ENCODE data around the gene TAC3. TPM values are rescaled to one million over a fixed set of nuclear protein-coding genes. Genes with fewer than 3 reads are reported as not detected.

Gene TAC3
- total RNA-seq, 1 donor from 2014 or later = 0.52 TPM

DNA sequence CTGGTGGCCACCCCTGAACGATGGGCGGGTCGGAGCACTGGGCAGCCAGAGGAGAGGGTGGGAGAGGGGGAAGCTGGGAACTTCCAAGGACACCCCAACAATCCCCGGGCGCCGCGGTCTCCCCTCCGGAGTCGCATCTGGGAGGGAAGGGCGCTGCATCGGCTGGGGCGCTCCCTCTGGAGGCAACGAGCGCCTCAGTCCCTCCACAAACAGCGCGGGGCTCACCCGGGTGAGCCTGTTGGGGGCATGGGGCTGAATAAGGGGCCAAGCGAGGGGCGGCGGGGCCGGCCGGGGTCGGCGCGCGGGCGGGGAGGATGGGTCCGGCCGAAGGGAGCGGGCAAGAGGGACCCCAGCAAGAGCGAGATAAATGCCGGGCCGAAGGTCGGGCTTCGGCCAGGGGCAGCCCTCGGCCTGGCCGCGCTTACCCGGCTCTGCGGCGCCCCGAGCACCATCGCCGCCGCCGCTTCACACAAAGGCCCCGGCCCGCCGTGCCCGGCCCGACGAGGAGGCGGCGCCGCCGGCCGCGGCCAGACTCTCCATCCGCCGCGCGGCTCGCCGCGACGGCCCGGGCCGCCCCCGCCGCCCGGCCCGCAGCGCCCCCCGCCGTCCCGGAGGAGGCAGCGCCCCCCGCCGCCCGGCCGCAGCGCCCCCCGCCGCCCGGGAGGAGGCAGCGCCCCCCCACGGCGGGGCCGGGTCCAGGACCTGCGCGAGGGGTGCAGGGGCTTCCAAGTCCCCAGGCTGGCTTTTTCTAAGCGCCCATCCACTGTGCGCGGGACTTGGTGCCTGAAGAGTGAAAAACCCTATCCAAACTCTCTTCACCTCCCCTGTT, 10.1 kb downstream of the TAC3 start, which contains the start of gene ZBTB39:
Gene ZBTB39, minus strand, starts transcription at position 567 of the 829 bp plus-strand sequence. CDS start 1,629 bp downstream, outside the sequence.
- peak; percentile 23 for DNase-seq (ENCODE audit: low spot score)

DNA sequence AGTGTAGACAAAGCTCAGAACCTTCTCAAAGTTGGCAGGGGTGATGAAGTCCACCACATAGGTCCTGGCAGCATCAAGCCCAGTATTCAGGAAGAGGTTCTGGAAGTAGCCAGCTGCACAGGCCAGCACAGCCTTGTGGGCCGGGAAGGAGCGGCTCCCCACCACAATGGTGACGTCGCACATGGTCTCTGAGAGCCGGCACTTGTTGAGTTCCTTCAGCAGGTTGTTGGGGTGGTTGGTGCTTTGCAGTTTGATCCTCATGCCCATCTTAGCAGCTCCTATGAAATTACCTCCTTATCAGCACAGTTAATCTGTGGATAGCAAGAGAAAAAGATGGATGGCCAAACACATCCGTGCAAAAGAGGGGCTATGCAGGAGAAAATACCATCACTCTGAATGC, 11.7 kb downstream of the TAC3 start:
- no peak for DNase-seq (ENCODE audit: low spot score)

DNA sequence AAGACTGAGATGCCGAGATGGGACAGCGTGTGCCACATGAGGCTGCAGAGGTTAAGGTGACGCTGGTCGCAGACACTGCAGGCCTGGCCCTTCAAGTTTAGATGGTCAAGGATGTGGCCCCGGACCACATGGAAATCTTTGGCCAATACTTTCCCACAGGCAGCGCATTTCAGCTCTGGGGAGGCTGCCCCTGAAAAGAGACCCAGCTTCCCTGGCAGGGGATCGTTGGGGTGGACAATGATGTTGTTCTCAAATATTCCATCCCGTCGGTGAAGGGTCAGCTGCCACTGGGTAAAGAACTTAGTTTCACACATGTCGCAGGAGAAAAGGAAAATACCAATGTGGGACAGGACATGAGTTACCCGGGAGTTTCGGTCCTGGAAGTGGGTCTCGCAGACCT, 12.9 kb downstream of the TAC3 start:
- no peak for DNase-seq (ENCODE audit: low spot score)

DNA sequence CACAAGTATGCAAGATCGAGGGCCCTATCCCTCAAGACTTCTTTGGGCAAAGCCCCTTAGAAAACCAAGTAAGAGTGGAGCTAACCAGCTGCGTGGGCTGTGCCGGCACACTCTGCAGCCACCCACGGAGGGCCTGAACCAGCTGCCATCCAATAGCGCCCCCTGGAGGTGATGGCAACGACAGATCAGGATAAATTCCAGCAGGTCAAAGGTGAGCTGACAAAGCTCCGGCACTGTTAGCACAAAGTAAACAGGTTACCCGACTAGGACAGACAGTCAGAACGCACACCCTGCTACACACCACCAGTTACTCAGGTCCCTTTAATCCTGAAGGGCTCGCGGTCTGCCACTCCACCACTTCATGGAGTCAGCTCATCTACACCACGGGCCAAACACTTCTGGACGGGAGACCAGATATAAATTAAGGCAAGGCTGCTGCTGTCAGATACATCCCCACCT, 14.9 kb downstream of the TAC3 start:
- peak; percentile 68 for DNase-seq (ENCODE audit: low spot score)

DNA sequence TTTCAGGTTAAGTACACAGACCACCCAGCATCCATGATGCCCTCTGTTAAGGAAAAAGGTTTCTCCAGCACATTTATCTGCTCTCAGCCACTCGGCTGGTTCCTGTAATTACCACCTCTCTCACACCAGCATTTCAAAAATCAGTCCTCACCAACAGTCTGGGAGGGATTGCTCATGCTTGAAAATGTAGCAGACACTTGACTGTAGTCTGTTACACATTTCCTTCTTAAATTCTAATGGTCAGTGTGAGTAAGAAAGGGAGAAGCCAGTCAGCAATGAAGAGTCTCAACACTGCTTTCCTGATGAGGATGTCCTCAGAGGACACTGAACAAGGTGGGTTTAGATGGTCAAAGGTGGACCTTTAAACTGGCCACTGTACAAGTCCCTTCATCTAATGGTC, 15.9 kb downstream of the TAC3 start:
- no peak for DNase-seq (ENCODE audit: low spot score)

DNA sequence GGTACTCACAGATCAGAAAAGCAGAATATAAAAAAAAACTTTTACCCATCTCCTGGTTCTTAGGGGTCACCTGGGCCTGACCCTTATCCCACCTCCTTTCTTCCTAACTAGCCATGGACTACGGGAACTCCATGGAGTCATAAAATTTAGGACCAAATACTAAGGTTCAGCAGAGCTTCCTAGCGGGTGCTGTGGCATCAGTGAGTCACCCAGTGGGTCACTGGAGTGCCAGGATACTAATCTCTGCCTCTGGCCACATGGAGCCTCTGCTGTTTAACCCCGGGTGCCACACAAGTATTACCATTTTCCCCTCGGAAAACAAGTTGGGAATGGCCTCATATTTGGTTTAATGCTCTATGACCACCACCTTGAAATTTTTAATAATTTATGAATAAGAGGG, 16.9 kb downstream of the TAC3 start:
- DNase-seq (ENCODE audit: low spot score) = no peak

DNA sequence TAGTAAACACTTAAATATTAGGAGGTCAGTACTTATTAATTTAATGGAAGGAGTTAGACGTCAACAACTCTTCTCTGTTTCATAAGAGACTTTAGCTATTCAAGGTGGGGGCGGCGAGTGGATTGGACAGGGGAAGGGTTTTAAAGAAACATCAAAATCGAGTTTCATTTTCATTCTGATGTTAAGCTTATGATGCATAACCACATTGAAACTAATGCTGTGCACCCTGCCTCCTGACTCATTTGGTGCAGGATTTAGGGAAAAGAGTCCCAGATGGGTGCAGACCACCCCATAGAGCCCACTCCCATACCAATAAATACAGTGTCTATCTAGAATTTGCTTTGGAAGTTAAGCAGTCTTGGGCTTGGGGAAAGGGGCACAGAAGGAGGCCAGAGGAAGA, 17.3 kb downstream of the TAC3 start:
- DNase-seq (ENCODE audit: low spot score) = no peak

DNA sequence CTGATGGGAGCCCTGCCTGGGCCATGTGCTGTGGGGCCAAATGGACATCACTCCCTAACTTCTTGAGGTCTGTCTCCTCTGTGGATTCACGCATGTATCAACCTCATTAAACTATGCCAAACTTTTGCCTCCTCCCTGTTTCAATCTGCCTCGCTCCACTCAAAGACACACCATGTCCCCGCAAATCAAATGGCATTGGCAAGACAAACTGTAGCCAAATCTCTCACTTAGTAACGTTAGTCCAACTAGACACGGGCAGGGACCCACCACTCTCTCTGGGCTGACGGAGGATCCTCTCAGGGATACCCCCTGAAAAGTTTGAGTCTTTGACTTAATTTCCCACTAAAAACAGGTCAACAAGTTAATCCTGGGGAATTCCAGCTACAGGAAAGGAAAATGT, 18.0 kb downstream of the TAC3 start:
- no peak for DNase-seq (ENCODE audit: low spot score)

DNA sequence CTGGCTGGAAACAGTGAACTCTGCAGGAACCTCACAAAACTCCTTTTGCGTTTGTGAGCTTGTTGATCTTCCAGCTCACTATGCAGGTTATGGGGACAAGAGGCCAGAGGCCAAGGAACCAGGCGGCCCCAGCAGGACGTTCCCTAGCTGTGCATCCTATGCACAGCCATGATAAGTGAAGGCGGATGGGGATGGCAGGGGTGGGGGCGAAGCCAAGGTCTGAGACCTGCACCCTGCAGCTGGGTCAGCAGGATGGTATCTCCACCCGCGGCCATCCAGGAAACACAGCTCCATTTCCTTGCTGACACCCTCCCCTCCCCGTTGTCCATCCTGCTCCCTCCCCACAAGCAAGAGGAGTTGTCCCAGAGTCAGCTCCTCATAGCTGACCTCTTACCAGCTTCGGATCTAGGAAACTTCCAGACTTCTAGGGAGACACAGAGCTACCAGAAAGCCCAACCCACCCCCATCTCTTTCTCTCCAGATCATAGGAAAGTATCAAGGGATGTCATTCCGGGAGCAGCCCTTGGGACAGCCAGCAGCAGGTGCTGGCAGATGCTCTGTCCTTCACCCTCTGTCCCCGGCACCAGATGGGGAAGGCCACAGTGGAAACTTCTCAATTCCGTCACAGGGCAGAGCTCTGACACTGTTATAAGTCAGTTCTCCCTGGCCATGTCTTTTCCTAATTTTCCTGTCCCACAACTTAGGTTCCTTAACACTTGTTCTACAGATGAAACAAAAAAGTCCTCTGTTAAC, 19.4 kb downstream of the TAC3 start:
- no peak for DNase-seq (ENCODE audit: low spot score)

DNA sequence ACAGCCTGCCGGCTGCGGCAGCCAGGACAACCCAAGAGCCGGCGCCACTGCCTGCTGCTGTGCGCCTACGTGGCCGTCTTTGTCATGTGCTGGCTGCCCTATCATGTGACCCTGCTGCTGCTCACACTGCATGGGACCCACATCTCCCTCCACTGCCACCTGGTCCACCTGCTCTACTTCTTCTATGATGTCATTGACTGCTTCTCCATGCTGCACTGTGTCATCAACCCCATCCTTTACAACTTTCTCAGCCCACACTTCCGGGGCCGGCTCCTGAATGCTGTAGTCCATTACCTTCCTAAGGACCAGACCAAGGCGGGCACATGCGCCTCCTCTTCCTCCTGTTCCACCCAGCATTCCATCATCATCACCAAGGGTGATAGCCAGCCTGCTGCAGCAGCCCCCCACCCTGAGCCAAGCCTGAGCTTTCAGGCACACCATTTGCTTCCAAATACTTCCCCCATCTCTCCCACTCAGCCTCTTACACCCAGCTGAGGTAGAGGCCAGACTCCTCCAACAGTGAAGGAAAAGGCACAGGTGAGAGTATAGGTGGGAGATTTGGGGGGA, 20.3 kb downstream of the TAC3 start:
- DNase-seq (ENCODE audit: low spot score) = no peak

DNA sequence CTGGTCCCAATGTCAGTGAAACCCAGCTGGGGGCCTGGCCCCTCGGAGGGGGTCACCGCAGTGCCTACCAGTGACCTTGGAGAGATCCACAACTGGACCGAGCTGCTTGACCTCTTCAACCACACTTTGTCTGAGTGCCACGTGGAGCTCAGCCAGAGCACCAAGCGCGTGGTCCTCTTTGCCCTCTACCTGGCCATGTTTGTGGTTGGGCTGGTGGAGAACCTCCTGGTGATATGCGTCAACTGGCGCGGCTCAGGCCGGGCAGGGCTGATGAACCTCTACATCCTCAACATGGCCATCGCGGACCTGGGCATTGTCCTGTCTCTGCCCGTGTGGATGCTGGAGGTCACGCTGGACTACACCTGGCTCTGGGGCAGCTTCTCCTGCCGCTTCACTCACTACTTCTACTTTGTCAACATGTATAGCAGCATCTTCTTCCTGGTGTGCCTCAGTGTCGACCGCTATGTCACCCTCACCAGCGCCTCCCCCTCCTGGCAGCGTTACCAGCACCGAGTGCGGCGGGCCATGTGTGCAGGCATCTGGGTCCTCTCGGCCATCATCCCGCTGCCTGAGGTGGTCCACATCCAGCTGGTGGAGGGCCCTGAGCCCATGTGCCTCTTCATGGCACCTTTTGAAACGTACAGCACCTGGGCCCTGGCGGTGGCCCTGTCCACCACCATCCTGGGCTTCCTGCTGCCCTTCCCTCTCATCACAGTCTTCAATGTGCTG, 21.0 kb downstream of the TAC3 start:
- no peak for DNase-seq (ENCODE audit: low spot score)

DNA sequence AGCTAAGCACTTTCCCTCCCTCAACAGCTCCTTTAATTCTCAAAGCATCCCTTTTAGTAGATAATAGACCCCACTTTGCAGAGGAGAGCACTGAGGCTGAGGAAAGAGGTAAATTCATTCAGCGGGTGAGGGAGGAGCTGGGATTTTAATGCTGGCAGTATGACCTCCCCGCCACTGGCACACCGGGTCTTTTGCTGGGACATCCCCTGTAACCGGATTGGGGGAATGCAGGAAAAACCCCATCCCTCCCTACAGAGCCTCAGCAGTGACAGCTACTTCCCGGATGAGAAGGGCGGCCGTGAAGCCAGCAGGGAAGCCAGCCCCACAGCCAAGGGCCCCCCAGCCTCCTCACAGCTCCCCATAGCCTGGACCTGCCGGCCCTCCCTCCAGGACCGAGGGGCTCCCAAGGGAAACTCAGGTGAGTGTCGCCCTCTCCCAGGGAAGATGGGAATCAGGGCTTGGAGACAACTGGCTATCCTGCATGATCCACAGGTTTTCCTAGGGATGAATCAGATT, 22.0 kb downstream of the TAC3 start:
- no peak for DNase-seq (ENCODE audit: low spot score)

DNA sequence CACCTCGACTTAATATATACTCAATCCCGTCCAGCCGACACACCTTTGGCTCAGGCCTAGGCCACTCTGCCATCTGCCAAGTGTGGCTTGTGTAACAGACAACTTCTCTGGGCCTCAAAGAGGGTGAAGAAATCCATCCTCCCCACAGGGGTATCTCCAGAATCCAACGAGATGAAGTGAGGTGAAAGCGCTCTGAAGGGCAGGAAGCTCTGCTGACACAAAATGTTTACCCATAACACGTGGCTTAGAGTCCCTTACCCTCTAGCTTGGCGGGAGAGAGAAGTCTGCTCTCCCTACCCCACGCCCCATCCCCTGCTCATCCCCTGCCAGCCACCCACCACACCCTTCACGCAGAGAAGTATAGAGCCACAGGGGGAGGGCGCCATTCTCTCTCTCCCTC, 23.0 kb downstream of the TAC3 start:
- DNase-seq (ENCODE audit: low spot score) = no peak

DNA sequence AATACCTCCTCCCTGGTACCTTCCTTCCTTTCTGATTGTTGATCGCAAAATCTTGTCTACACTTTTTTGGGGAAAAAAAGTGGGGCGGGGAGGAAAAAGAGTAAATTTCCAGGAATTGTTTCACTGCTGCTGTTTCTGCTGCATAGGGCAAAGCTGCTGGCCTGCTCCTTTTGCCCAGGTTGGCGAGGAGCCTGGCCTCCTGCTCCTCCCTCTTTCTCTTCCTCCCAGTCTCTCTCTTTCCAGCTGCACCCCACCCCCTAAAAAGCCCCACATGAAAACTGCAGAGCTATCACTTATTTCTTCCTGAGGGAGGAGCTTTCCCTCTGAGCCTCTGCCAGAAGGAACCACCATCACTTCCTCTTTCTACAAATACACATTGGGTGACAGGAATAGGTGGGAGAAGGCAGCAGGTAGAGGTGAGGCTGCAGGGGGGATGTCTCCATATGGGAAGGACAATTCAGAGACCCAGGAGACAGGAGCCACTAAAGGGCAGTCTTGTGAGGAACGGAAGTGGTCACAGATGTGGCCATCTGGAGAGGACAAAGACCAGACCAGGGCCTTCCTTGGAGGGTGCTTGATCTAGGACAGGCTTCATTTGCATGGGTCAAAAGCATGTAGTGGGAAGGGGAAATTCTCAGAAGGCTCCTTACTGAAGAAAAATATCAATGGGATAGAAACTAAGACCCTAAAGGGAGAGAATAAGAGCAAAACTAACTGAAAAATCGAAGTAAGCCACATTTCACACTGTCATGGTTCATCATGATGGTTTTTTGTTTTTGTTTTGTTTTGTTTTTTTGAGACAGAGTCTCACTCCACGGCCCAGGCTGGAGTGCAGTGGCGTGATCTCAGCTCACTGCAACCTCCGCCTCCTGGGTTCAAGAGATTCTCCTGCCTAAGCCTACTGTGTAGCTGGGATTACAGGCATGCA, 24.7 kb downstream of the TAC3 start:
- peak; percentile 51 for DNase-seq (ENCODE audit: low spot score)

DNA sequence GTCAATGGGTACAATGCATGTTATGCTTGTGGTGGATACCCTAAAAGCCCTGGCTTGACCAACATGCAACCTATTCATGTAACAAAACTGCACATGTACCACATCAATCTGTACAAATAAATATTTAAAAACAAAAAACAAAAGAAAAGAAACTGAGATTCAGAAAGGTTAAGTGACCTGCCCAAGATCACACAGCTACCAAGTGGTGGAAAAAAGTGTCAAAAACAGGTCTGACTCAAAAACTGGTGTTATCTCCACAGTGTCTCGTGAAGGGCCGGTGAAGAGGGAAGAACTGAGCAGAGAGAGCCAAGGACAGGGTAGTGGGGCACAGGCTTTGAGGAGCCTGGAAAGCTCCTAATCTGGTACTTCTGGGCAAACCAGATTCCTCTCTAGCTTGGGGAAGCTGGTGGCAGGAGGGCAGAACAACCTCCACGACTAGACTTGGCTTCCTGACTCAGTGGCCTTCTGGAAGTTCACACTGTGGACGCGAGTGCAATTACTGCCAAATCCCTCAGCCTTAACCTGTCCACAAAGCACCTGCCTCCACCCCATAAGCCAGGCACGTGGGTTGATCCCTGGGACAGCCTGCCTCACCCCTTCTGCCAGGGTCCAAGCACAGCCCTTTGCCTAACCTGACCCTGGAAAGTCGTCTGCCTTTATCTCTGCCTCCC, 25.5 kb downstream of the TAC3 start:
- no peak for DNase-seq (ENCODE audit: low spot score)

DNA sequence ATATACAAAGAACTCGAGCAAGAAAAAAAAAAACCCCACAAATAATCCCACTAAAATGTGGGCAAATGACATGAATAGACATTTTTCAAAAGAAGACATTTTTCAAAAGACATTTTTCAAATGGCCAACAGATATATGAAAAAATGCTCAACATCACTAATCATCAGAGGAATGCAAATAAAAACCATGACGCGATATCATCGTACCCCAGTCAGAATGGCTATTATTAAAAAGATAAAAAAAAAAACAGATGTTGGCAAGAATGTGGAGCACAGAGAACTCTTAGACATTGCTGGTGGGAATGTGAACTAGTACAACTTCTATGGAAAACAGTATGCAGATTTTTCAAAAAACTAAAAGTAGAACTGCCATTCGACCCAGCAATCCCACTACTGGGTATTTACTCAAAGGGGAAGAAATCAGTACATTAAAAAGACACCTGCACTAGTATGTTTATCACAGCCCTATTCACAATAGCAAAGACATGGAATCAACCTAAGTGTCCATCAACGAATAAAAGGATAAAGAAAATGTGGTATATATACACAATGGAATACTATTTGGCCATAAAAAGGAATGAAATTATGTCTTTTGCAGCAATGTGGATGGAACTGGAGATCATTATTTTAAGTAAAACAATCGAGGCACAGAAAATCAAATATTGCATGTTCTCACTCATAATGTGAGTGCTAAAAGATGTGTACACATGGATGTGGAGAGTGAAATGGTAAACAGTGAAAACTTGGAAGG, 26.3 kb downstream of the TAC3 start:
- no peak for DNase-seq (ENCODE audit: low spot score)

DNA sequence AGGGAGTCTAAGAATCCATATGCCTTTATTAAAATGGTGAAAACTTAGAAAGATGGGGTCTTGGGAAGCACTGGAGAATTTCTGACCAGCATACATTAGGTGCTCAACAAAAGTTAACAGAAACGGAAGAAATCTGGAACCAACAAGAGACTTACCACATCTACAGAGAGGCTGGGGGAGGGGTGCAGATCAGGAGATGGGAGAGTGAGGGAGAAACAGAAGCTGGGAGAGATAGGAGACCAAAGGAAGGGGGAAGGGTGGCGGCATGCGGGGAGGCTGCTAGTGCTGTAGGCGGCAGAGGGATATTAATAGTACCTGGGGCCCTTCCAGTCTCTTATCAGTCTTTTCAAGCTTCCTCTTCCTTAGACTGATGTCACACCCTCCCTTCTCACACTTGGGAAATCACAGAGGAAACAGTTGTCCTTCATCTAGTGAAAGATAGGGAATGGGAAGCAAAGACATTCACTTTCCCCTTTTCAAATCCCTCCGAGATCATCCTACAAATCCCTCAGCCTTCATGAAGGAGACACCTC, 28.1 kb downstream of the TAC3 start:
- DNase-seq (ENCODE audit: low spot score) = no peak

DNA sequence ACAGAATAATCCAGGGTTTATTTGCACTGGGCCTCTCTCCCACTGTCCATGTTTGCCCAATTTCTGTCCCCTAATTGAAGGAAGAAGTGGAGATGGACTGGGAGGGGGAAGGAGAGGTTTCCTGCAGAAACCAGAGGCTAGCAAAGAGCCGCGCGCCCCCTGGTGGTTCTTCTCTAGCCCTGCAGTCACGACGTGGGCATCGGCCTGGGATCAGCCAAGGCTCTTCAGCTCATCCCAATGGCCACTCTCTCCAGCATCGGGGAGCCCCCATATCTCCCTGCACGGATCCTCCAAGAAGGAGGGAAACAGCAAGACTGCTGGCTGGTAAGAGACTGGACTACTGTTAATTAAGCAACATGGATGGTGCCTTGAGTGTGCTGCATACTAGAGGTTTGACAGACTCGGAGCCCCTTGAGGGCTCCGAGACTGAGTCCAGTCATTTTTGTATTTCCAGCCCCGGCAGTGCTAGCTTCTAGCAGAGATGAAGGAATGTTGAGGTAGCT, 28.7 kb downstream of the TAC3 start:
- peak; percentile 79 for DNase-seq (ENCODE audit: low spot score)

DNA sequence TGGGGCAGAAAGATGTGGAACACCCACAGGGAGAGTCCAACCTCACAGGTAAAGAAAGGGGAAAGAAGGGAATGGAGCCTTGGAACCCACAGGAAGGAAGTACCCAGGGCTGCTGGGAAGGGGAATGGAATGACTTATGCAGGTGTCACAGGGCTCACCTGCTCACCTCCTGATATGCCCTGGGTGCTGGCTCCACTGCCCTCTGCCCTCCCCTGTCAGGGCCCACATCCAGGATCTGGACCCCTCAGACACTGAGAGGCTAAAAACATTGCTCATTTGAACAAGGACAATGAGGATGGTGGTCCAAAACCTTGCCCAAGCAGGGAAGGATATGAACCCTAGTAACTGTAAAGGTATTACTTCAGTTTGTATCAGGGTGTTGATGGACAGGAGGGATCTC, 29.3 kb downstream of the TAC3 start:
- DNase-seq (ENCODE audit: low spot score) = no peak

All from mucosa of gallbladder (tissue), 1 donor.